DMS 273 (cell line): ENCODE measurements around the gene TUBGCP2.

Experiments
- DNase-seq: peaks from one replicate; lab custom pipeline; 2025; ENCODE audit not compliant: unreplicated experiment; lab: John Stamatoyannopoulos, UW

The TUBGCP2 gene

DNA sequence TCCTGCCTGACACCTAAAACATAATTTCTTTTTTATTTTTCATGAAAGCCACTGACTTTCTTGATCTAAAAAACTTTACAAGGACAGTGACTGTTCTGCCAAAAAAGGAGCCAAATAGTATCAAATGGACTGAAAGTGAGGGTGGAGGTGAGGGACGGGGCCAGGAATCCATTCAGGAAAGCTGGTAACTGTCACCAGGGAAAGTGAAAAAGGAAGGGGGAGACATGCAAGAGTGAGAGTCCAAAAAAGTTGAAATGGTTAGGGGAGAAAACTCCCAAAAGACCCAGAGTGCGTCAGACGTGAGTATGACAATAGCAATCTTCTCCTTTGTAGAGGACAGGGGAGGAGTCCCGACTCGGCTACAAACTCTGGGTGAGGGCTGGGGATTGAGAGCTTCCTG, 35.6 kb upstream of the TUBGCP2 start:
- DNase-seq, result no peak

DNA sequence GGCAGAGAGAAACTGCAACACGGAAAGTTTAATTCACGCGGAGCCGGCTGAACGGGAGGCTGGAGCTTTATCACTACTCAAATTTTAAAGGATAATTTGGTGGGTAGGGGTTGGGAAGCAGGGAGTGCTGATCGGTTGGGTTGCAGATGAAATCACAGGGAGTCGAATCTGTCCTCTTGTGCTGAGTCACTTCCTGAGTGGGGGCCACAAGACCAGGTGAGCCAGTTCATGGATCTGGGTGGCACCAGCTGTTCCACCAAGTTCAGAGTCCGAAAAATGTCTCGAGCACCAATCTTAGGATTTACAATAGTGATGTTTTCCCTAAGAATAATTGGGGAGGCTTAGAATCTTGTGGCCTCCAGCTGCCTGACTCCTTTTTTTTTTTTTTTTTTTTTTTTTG, 34.9 kb upstream of the TUBGCP2 start:
- no peak for DNase-seq

DNA sequence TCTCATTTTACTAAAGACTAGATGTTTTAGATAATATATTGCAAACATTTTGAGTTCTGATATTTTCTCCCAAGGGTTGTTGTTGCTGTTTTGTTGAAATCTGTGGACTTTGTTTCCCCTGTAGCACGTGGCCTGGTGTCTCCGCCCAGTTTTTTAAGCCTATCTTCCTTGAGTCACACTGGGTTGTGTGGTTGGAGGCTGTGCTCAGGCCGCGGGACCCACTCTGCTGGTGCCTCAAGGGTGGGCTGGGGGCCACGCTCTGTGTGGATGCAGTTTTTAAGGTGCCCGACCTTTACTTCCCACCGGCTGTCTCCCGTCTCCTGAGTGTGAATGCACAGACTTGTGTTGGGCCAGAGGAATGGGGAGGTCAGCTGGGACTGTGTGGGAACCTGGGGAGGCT, 34.3 kb upstream of the TUBGCP2 start:
- DNase-seq, result no peak

DNA sequence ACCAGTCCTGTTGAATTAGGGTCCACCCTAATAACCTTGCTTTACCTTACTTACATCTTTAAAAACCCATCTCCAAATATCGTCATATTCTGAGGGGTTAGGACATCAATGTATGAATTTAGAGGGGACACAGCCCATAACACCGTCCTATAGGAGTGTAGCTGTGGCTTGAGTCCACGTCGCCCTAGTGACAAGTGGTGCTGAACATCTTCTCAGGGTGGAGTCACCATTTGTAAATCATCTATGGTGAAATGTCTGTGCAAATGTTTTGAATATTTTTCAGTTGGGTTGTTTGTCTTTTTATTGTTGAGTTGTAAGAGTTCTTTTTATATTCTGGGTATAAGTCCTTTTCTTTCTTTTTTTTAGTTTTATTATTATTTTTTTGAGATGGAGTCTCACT, 33.3 kb upstream of the TUBGCP2 start:
- no peak for DNase-seq

DNA sequence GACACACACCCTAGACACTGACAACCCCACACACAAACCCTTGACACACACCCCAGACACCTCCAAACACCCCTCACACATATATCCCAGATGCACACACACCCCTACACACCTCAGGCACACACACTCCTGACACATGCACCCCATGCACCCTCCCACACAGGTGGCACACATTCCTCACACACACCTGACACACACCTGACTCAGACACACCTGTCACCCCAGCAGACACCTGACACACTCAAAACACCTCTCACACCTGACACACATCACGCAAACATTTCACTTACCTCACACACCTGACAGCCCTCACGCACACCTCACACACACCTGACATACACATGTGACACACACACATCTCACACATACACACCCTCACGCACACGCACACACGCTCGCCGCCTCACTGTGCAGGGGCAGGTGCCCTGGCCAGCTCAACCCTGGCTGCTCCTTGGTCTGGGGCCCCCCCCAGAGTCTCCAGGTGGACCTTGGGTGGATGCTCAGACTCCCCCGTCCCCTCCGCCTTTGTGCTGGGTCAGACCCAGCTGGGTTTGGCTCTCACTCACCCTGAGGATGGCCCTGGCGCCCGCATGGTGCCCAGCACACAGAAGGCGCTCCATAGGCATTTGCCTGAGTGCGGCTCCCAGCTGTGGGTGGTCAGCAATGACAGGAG, 31.2 kb upstream of the TUBGCP2 start:
- no peak for DNase-seq

DNA sequence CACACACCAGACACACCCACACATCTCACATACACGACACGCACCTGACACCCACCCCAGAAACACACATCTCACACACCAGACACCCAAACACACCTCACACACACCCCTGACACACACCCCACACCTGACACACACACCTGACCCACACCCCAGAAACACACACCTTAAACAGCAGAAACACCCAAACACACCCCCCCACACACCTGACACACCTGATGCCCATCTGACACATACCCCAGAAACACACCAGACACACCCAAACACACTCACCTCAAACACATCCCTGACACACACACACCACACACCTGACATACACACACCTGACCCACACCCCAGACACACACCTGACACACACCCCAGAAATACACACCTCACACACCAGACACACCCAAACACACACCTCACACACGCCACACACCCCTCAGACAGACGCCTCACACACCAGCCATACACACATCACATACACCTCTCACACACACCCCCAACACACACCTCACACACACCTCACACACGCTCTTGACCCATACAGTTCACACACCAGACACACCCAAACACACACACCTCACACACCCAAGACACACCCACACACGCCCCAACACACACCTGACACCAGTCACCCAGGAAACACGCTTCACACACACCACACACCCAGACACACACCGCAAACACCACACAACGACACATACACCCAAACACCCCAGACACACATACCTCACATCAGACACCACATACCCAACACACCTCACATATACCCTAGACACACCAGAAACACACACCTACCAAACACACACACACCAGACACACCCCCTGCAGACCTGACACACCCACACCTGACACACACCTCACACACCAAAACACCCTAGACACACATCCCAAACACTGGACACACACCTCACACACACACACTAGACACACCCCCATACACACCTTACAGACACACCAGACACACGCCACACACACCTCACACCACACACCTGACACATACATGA, 29.7 kb upstream of the TUBGCP2 start:
- no peak for DNase-seq

DNA sequence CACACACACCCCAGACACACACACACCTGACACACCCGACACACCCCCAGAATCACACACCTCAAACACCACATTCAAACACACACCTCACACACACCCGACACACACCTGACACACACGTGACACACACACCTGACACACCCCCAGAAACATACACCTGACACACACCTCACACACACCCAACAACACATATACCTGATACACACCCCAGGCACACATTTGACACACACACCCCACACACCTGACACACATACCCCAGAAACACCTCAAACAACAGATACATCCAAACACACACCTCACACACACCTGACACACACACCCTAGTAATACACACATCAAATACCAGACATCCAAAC, 28.7 kb upstream of the TUBGCP2 start:
- no peak for DNase-seq

DNA sequence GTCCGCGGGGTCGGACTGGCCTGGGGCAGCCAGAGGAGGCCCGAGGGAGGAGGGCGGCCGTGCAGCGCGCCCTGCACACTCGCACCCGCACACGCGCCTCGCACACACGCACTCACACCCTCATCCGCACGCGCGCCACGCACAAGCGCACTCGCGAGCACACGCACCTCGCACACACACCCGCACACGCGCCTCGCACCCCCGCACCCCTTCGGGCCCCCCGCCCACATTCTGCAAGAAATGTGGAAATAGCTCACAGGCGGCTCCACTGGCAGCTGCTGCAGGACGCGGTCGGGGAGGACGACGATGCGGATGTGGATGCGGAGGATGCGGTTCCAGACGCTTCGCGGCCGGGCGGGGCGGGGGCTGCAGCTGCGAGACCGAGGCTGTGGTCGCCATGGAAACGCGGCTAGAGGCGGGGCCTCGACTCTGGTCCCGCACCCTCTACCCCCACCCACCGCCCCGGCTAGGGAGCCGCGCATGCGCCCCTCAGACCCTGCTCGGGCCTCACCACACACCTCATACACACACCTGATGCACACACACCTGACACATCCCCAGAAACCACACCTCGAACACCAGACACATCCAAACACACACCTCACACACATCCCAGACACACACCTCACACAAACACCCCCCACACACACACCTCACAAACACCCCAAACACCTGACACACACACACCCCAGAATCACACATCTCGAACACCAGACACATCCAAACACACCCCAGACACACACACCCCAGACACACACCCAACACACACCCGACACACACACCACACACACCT, 28.1 kb upstream of the TUBGCP2 start, which contains the start of gene CALY:
TSS of gene CALY (minus strand) at position 320 of the 793 bp plus-strand sequence. CDS start 7,907 bp downstream, outside the sequence.
- DNase-seq, result peak; percentile 71

DNA sequence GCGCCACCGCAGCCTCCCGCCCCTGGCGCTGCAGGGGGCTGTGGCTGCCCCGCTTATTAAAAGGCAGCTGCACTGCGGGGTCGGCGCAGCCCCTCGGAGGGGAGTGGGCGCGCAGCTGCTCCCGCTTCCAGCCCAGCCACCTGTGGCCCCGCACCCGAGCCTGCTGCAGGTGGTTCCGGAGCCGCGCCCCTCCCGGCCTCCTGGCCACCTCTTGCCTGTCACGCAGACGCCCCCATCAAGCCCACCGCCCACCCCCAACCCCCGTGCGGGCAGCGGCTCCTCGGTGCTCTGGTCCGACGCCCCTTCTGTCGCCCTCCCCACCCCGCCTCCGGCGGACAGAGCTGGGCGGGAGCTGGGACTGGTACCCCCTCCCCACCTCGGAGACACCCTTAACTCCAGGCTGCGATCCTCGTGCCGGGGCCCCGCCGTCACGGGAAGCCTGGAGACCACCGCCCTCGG, 27.5 kb upstream of the TUBGCP2 start:
- DNase-seq, result no peak

DNA sequence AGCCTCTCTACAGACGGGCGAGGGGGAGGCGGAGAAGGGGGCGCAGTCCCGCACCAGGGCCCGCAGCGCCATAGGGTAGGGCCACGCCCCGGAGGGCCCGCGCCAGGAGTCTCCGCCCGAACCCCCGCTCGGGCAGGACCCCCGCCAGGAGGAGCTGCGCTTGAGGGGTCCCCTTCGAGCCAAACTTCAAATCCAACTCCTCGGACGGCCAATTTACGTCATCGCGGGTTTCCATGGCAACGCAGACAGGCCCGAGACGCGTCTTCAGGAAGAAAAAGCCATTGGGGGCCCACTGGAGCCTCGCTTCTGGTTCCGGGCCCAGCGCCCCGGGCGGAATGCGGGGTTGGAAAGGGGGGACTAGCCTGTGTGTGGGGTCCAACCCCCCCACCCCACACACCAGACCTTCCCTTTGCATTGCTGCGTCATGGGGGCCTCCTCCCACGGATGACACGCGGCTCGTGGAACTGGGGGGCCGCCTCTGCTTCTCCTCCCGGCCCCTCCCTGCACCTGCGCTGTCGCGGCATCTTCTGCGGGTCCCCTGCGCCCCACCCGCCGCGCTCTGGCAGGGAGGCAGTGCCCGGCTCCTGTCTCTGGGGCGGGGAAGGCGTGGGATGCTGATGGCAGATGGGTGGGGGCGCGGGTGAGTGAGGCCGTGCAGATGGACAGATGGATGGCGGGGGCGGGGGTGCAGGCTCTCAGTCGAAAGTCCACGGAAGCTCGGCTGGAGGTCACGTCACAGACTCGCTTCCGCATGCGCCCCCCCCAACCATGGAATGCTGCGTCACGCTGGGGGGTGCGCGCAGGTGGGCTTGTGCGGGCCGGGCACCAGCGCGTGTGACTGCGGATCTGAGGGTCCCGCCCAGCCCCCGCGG, 26.8 kb upstream of the TUBGCP2 start:
- peak; percentile 79 for DNase-seq

DNA sequence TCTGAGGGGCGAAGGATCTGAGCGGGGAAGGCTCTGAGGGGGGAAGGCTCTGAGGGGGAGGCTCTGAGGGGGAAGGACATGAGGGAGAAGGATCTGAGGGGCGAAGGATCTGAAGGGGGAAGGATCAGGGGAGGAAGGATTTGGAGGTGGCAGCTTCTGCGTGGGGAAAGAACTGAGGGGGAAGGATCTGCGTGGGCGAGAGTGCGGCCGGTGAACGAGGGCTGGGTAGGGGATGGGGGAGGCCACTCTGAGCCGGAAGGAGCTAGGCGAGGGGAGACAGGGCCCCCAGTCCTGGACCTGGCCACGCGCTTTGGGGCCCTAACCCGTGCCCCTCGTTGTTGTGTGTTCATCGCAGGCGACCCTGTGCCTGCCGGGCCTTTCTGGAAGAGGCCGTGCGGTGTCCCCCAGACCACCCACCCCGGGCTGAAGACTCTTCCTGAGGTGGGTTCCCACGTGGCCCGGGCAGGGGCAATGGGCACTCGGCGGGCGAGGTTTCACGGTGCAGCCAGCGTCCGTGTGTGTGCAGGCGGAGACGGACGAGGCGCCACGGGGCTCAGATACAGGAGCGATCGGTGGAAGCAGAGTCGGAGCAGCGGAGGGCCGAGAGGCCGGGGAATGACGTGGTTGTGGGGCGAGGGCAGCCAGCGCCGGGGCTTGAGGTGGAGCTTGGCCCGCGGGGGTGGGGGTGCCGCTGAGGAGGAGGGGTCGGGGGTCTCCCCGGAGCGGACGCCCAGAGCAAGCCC, 26.0 kb upstream of the TUBGCP2 start:
- peak; percentile 49 for DNase-seq

DNA sequence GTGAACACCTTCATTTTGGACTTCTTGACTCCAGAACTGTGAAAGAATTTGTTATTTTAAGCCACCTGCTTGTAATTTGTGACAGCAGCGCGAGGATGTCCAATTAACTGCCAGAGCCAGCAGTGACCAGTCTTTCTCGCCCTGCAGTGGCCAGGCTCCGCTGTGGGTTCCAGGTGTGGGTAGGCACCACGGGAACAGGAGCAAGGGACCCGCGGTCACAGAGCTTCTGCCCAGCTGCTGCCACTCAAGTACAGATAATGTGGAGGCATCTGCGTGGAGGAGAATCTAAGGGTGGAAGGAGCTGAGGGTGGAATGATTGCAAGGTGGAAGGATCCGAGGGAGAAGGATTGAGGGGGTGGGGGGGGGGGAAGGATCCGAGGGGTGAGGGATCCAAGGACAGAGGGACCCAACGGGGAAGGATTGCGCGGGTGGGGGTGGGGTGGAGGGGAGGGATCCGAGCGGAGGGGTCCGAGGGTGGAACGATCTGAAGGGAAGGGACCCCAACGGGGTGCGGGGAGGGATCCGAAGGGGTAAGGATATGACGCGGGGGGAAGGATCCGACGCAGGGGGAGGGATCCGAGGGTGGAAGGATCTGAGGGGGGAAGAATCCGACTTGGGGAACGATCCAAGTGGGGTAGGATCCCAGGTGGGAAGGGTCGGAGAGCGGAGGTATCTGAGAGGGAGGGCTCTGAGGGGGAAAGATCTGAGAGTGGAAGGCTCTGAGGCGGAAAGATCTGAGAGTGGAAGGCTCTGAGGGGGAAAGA, 24.4 kb upstream of the TUBGCP2 start:
- DNase-seq, result no peak

DNA sequence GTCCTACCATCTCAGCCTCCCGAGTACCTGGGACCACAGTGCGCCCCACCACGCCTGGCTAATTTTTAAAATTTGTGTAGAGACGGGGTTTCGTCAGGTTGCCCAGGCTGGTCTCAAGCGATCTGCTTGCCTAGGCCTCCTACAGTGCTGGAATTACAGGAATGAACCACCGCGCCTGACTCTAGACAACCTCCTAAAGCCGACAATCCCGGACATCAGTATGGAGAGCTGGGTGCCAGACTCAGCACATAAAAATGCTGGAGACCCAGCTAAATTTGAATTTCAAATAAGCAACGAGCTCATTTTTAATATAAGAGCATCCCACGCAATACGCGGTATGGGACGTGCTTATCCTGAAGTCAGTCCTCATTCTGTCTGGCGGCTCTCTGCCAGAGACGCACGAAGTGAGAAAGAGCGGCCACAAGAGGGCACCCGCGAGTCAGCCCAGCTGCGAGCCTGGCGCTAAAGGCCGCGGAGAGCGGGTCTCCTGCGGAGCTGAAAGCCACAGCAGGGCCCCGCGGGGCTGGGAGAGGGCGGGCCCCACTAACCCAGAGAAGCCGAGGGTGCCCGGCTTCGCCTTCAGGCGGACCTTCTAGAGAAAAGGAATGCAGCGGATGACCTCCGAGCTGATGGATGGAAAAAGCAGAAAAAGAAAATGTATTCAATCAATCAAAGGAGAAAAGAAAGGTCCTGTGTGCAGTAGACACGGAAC, 21.0 kb upstream of the TUBGCP2 start:
- peak; percentile 91 for DNase-seq

DNA sequence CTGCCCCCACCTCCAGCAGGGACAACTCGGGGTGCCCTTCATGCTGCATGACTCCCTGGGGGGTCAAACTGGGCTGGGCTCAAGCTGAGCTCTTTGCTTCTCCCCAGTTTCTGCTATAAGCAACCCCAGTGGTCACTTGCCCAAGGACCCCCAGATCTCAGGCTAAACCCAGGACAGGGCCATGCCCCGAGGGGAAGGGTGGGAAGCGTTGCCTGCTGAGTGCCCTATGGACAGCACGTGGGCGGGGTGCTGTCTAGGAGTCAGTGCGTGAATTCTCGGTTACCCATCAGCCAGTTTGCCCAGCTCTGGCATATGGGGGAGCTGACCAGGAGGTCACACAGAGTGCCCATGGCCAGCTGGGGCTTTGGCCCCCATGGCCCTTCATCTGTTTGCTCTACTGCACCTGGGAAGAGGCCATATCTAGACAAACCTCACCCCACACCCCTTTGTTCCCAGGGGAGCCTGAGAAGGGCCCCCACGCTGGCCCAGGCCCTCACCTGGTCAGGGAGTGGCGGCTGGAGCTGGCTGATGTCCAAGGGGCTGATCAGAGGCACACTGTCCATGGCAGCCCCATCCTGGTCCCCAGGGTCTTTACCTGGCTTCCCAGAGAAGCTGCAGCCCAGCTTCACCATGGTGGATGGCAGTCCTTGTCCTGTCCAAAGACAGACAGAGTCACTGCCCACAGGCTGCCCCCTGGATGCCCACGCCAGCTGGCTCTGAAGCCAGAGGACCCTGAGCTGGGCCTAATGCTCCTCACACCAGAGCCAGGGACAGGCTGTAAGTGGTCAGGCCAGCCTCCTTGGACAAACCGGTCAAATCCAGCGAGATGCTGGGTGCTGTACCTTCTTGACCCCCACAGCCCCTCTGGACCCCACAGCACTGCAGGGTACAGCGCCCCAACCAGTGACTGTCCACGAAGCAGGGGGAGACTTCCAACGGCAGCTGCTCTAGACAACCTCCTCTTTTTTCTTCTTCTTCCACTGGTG, 20.0 kb upstream of the TUBGCP2 start:
- no peak for DNase-seq

DNA sequence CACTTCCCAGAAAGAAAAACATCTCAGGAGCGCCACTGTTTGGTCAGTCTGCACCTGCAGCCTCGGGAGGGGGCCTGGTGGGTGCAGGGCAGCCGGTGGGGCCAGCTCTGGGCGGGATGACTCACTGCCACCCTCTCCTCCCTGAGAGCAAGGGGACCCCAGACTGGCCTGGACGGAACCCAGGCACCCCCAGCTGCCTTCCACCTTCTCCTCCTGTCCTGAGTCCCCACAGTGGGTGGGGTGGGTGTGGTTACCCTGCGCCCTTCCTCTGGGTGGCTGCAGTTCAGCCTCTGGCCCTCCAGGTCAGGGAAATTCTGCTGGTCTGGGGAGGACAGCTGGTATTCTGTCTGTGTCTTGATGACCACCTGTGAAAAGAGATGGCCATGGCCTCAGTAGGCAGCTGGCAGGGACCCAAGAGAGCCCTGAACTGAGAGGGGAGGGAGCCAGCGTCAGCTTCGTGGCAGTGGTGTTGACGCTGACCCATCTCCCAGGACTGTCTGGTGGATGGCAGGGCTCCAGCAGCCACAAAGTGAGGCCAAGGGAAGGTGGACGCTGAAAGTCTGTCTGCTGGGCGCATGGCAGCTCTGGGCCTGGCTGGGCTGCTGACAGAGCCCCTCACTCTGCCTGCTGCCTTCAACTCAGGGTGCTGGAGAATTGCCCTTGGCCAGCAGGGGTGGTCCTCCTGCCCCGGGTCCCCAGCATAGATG, 19.1 kb upstream of the TUBGCP2 start:
- no peak for DNase-seq
